ENCODE results near the gene NCEH1.

NCEH1 gene

GRCh38 chr3:172643506-172644179 is 67.2 kb downstream of the NCEH1 start:
- H3K4me3 ChIP-seq (ENCODE audit: low read depth, low read length) = no peak overlapping the region
- TF ChIP-seq, protein P1, sequence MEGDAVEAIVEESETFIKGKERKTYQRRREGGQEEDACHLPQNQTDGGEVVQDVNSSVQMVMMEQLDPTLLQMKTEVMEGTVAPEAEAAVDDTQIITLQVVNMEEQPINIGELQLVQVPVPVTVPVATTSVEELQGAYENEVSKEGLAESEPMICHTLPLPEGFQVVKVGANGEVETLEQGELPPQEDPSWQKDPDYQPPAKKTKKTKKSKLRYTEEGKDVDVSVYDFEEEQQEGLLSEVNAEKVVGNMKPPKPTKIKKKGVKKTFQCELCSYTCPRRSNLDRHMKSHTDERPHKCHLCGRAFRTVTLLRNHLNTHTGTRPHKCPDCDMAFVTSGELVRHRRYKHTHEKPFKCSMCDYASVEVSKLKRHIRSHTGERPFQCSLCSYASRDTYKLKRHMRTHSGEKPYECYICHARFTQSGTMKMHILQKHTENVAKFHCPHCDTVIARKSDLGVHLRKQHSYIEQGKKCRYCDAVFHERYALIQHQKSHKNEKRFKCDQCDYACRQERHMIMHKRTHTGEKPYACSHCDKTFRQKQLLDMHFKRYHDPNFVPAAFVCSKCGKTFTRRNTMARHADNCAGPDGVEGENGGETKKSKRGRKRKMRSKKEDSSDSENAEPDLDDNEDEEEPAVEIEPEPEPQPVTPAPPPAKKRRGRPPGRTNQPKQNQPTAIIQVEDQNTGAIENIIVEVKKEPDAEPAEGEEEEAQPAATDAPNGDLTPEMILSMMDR (IDR thresholded peaks at IDR 0.05; ENCODE audit: low read depth, low read length) = no peak

GRCh38 chr3:172641291-172641690 is 69.6 kb downstream of the NCEH1 start:
- no peak overlapping the region for H3K4me3 ChIP-seq (ENCODE audit: low read depth, low read length)
- TF ChIP-seq, protein P1 (IDR thresholded peaks at IDR 0.05; ENCODE audit: low read depth, low read length) = no peak

GRCh38 chr3:172640751-172641150 is 70.1 kb downstream of the NCEH1 start:
- no peak overlapping the region for H3K4me3 ChIP-seq (ENCODE audit: low read depth, low read length)
- TF ChIP-seq, protein P1 (IDR thresholded peaks at IDR 0.05; ENCODE audit: low read depth, low read length) = no peak

DNA sequence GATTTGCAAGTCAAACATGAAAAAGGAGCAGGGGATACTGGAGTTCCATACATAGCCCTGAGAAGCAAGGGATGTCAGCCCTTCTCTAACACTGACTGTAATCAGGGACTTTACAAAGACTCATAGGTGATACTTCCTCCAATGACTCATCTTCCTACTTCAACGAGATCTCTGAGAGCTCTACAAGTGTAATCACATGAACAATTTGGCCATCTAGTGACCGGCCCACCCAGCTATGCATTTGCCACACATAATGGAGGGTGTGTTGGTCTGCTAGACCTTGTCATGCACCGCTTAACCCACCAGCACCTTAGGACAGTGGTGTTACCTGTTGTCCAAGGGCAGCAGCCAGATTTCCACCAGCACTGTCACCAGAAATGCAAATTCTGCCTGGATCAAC is 75.3 kb downstream of the NCEH1 start:
- no peak overlapping the region for H3K4me3 ChIP-seq (ENCODE audit: low read depth, low read length)
- TF ChIP-seq, protein P1 (IDR thresholded peaks at IDR 0.05; ENCODE audit: low read depth, low read length) = no peak

DNA sequence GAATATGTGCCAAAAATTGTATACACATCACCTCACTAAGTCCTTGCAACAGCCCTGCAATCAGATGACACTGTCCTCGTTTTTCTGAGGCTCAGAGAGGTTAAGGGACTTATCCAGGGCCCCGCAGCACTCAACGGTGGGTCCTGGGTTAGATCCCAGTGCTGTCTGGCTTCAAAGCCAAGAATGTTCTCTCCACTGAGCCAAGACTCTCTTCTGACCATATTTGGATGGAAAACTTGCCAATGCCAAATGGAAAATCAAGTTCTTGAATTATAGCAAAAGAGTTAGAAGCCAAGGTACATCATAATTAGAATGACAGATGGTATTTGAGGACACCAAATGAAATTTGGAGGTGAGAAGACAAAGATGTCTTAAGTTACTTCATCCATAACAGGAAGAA is 75.9 kb downstream of the NCEH1 start:
- H3K4me3 ChIP-seq (ENCODE audit: low read depth, low read length) = no peak overlapping the region
- TF ChIP-seq, protein P1 (IDR thresholded peaks at IDR 0.05; ENCODE audit: low read depth, low read length) = no peak

- TF ChIP-seq, protein P1 (IDR thresholded peaks at IDR 0.05; ENCODE audit: low read depth, low read length) = no peak
These were observed 80.6 kb downstream of the NCEH1 start for GRCh38 chr3:172630316-172630715.

DNA sequence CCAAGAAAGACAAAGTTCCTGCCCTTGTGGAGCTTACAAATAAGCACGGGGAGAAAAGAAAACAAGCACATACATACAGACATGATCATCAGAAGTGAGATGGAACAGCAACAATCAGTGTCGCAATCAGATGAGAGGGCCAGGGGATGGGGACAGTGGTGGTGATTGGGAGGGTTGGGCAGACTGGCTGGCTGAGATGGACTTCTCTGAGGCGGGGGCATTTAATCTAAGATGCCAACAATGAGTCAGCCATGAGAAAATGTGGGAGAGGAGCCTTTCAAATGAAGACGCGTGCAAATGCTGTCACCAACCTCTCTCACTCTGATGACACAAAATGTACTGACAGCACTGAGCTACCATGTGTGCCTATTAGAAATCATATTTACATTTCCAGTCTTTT is 81.4 kb downstream of the NCEH1 start:
- TF ChIP-seq, protein P1 (IDR thresholded peaks at IDR 0.05; ENCODE audit: low read depth, low read length) = no peak
- no peak overlapping the region for H3K4me3 ChIP-seq (ENCODE audit: low read depth, low read length)

More at GRCh38 chr3:172630316-172630715, 80.6 kb downstream of the NCEH1 start:
- H3K4me3 ChIP-seq (ENCODE audit: low read depth, low read length) = no peak overlapping the region

Measured in WI38 (cell line).